Psoas muscle (tissue), 8 donors: ENCODE data around the gene CCDC141. TPM values are rescaled to one million over a fixed set of nuclear protein-coding genes. Genes with fewer than 3 reads are reported as not detected.

Experiments
- ATAC-seq, 4 donors: fragments of 200-7000 bp; cut with Tn5 transposase; one replicate each; pipeline ENCODE4 v1.9.1; 2020; ENCODE audit warnings: moderate library complexity in 3 of 4, mild to moderate bottlenecking in 2 of 4
- DNase-seq, 2 donors: peaks; one replicate each; pipeline ENCODE4 v3.0.0-alpha.2; 2020
- H3K27ac ChIP-seq: fragments of 200-600 bp; one replicate; pipeline ENCODE4 v1.8.0; 2022
- H3K27me3 ChIP-seq, 3 donors: fragments of 200-600 bp in 1 of 3; one replicate each; pipeline versions ENCODE4 v1.6.1 to v1.8.0; 2013 to 2022; ENCODE audit warnings: low read length in 2 of 3, mild to moderate bottlenecking in 2 of 3, moderate library complexity in 1 of 3; ENCODE audit not compliant: insufficient read depth in 3 of 3
- H3K36me3 ChIP-seq, 2 donors: fragments of 200-600 bp in 1 of 2; one replicate each; pipeline versions ENCODE4 v1.6.1 to v1.8.0; 2013 to 2022; ENCODE audit warnings: low read depth in 1 of 2, mild to moderate bottlenecking in 1 of 2, moderate library complexity in 1 of 2; ENCODE audit not compliant: insufficient read depth in 1 of 2
- H3K4me1 ChIP-seq: fragments of 200-600 bp; one replicate; pipeline ENCODE4 v1.8.0; 2022
- H3K4me3 ChIP-seq: fragments of 200-600 bp; one replicate; pipeline ENCODE4 v1.8.0; 2022; ENCODE audit warnings: mild to moderate bottlenecking
- H3K9me3 ChIP-seq: fragments of 200-600 bp; one replicate; pipeline ENCODE4 v1.8.0; 2022
- WGBS, 3 donors: extraction: QIAGEN DNeasy Blood & Tissue Kit; methylation state at CpG; one replicate each; pipeline versions ENCODE4 v1.1.6 to v1.1.7; 2013; 5-methylcytosine and 5-hydroxymethylcytosine counted together
- intact Hi-C, 2 donors: fragments of 100-400 bp; cut with DNase I; formaldehyde crosslinking; loops; one replicate each; pipeline versions ENCODE4 v1.11.0 to v1.14.2; 2022
- polyA plus RNA-seq, 3 donors: library from polyadenylated mRNA; stranded (reverse); fragments of 200-250 nt; gene quantifications; one replicate each; pipeline ENCODE4 v1.2.3, GENCODE V29; 2013
- total RNA-seq, 4 donors: library from RNA; stranded (reverse); fragmentation: NEBNext Ultra II Directional in 2 of 4; extraction: Animal tissue kit (Norgen Biotek cat#: 25700) in 2 of 4; gene quantifications; one replicate each; pipeline versions ENCODE4 v1.2.1 to v1.2.4, GENCODE V29; 2021 to 2023
- TF ChIP-seq, protein P1 (sequence below): fragments of 200-600 bp; IDR thresholded peaks from one replicate; pipeline ENCODE4 v1.8.0; 2022; ENCODE audit warnings: antibody characterized with exemption
- donor health status: healthy with polysubstance abuse.
- donor health status: DM: no; HTN: no; CAD: no; lungs with moderate emphysema.
- donor health status: Bipolar disorder and iron deficiency.
- donor health status: healthy.
- donor health status: DM: yes; HTN: yes; CAD: no.
- donor health status: DM: no; HTN: no; CAD: no.
- donor health status: DM: no; HTN: no; CAD: no.
- donor health status: DM: yes; HTN: yes; CAD: no.

The CCDC141 gene
- total and polyA plus RNA-seq, 7 donors, result 0.82 to 14.9 (median 5.9) TPM

- H3K4me1 ChIP-seq, result peaks cover 11% of the 10 kb centered on the region
- 46 to 58% (median 50%) methylated on average over 3 of the region's 3 CpGs for WGBS, 3 donors
- H3K27ac ChIP-seq, result peak overlapping the region; percentile 70
- H3K36me3 ChIP-seq, result no peaks in the 10 kb centered on the region
- ATAC-seq, result peak; percentile 55 to 80 (median 66)
- TF ChIP-seq, protein P1, sequence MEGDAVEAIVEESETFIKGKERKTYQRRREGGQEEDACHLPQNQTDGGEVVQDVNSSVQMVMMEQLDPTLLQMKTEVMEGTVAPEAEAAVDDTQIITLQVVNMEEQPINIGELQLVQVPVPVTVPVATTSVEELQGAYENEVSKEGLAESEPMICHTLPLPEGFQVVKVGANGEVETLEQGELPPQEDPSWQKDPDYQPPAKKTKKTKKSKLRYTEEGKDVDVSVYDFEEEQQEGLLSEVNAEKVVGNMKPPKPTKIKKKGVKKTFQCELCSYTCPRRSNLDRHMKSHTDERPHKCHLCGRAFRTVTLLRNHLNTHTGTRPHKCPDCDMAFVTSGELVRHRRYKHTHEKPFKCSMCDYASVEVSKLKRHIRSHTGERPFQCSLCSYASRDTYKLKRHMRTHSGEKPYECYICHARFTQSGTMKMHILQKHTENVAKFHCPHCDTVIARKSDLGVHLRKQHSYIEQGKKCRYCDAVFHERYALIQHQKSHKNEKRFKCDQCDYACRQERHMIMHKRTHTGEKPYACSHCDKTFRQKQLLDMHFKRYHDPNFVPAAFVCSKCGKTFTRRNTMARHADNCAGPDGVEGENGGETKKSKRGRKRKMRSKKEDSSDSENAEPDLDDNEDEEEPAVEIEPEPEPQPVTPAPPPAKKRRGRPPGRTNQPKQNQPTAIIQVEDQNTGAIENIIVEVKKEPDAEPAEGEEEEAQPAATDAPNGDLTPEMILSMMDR, result no peak
- intact Hi-C loops, result loop anchor here in 1 of 2 donors (10.0 kb wide), 1 partner anchor 178 kb away; no protein-coding TSS in a partner anchor
- no peaks in the 10 kb centered on the region for H3K9me3 ChIP-seq
- DNase-seq, result no peak
- no peak overlapping the region for H3K4me3 ChIP-seq
- H3K27me3 ChIP-seq, result no peaks in the 10 kb centered on the region
Observed at GRCh38 chr2:178947006-178947405, 102.9 kb downstream of the CCDC141 start.

- no peaks in the 10 kb centered on the region for H3K27me3 ChIP-seq
- intact Hi-C loops, result loop anchor here in 1 of 2 donors (10.0 kb wide), 1 partner anchor 178 kb away; no protein-coding TSS in a partner anchor
- no peaks in the 10 kb centered on the region for H3K9me3 ChIP-seq
- TF ChIP-seq, protein P1, result no peak
- no peak overlapping the region for H3K4me3 ChIP-seq
- peak overlapping the region; percentile 70 for H3K27ac ChIP-seq
- 13 to 29% (median 16%) methylated on average over 3 of the region's 3 CpGs for WGBS, 3 donors
- ATAC-seq, result peak; percentile 69 to 80 (median 75)
- no peak for DNase-seq
- peaks cover 11% of the 10 kb centered on the region for H3K4me1 ChIP-seq
- no peaks in the 10 kb centered on the region for H3K36me3 ChIP-seq
Observed at GRCh38 chr2:178946494-178946893, 103.4 kb downstream of the CCDC141 start.

GRCh38 chr2:178943745-178944144 lies 106.2 kb downstream of the CCDC141 start:
- no peak overlapping the region for H3K27ac ChIP-seq
- no peak overlapping the region for H3K4me3 ChIP-seq
- peaks cover 11% of the 10 kb centered on the region for H3K4me1 ChIP-seq
- TF ChIP-seq, protein P1, result no peak
- H3K9me3 ChIP-seq, result no peaks in the 10 kb centered on the region
- WGBS, 3 donors, result 92 to 98% (median 97%) methylated on average over 1 of the region's 1 CpG
- no peaks in the 10 kb centered on the region for H3K27me3 ChIP-seq
- DNase-seq, result no peak
- intact Hi-C loops, result loop anchor here in 1 of 2 donors (10.0 kb wide), 1 partner anchor 181 kb away; no protein-coding TSS in a partner anchor
- no peak for ATAC-seq
- H3K36me3 ChIP-seq, result no peaks in the 10 kb centered on the region

DNA sequence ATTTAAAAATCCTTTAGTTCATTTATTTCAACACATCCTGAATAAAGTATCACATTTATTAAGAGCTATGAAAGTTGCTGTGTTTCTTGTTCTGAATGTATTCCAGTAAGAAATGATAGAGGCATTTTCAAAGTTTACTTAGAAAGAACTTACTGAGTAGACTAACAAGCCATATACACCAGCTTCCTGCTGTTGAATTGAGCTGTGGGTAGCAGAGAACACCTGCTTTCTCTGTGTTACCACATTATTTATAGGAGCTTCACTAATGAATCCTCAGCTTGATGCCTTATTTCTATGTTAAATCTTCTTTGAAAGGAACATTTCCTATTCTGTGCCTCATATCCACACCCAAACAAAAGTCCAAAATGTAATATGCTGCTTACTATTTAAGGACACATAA lies 115.4 kb downstream of the CCDC141 start:
- DNase-seq, result no peak
- no peaks in the 10 kb centered on the region for H3K36me3 ChIP-seq
- TF ChIP-seq, protein P1, result no peak
- H3K27me3 ChIP-seq, result no peaks in the 10 kb centered on the region
- no peaks in the 10 kb centered on the region for H3K4me1 ChIP-seq
- H3K27ac ChIP-seq, result no peak overlapping the region
- no peak overlapping the region for H3K4me3 ChIP-seq
- H3K9me3 ChIP-seq, result peaks cover 7% of the 10 kb centered on the region
- intact Hi-C loops, result no loop called here
- ATAC-seq, result no peak

DNA sequence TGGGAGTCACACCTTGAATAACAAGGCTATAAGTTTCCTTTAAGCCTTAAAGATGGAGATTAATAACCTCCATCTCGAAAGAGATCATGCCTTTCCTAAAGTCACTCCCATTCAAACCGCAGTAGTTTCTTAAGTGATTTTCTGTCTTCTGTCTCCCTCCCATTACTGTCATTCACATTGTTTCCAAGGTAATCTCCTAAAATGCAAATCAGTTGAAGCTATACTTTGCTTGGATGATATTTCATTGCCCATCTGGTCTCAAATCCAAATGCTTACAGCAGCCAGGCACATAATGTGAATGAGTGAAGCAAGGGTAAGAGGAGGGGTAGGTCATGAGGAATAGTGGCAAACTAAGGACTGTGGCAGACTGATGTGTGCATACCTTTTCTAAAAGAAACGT lies 116.4 kb downstream of the CCDC141 start:
- Histone ChIP-seq H3K27ac (no peak overlapping the region), H3K4me1 (no peaks in the 10 kb centered on the region), H3K27me3 (no peaks in the 10 kb centered on the region), H3K9me3 (peaks cover 7% of the 10 kb centered on the region), H3K36me3 (no peaks in the 10 kb centered on the region), H3K4me3 (no peak overlapping the region)
- TF ChIP-seq, protein P1, result no peak
- DNase-seq, result no peak
- WGBS, 3 donors, result 86 to 93% (median 90%) methylated on average over 3 of the region's 3 CpGs
- intact Hi-C loops, result no loop called here
- ATAC-seq, result no peak
